22Rv1 (cell line): Measurements from ENCODE around the gene NECAB2.

ENCODE experiments used
- ZFX ChIP-seq: fragments of 450-650 bp; IDR thresholded peaks from 2 replicates; pipeline ENCODE4 v1.6.1; 2017; ENCODE audit warnings: antibody characterized with exemption, borderline replicate concordance
- TF ChIP-seq, protein P1 (sequence below): fragments of 450-650 bp; IDR thresholded peaks from 2 replicates; pipeline ENCODE4 v1.5.1; 2017; ENCODE audit warnings: mild to moderate bottlenecking

DNA sequence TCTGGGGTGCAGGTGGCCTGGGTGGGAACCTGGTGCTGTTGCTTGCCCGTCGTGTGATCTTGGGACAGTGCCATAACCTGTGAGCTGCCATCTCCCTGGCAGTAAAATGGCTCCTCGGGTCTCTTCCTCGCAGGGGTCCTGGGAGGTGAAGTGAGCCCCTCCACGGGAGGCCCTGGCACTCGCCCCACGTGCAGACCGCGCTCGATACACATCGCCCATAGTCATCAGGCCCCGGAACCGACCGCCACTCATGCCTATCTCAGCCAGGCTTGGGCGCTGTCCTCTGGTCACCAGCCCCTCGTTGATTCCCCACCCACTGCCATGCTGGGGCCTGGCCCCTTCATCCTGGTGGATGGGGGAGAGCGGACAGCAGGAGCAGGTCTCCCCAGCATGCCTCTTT, 36.5 kb upstream of the NECAB2 start:
- TF ChIP-seq, protein P1, sequence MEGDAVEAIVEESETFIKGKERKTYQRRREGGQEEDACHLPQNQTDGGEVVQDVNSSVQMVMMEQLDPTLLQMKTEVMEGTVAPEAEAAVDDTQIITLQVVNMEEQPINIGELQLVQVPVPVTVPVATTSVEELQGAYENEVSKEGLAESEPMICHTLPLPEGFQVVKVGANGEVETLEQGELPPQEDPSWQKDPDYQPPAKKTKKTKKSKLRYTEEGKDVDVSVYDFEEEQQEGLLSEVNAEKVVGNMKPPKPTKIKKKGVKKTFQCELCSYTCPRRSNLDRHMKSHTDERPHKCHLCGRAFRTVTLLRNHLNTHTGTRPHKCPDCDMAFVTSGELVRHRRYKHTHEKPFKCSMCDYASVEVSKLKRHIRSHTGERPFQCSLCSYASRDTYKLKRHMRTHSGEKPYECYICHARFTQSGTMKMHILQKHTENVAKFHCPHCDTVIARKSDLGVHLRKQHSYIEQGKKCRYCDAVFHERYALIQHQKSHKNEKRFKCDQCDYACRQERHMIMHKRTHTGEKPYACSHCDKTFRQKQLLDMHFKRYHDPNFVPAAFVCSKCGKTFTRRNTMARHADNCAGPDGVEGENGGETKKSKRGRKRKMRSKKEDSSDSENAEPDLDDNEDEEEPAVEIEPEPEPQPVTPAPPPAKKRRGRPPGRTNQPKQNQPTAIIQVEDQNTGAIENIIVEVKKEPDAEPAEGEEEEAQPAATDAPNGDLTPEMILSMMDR, result no peak
- TF ChIP-seq ZFX, result no peak
